ENCODE results near the gene FRG2B. TPM values are rescaled to one million over a fixed set of nuclear protein-coding genes. Genes with fewer than 3 reads are reported as not detected.
"Not testable (repeated sequence)": the region's sequence is repeated elsewhere in the genome, so short reads cannot be mapped to it uniquely, and the experiment has no call there.

FRG2B gene
- total RNA-seq, result not detected in 2 replicates

GRCh38 chr10:133626695-133627094 is at the start of gene FRG2B:
FRG2B (minus strand) TSS chr10:133626795; CDS start chr10:133626742, 53 bp downstream.
- not testable (repeated sequence) for DNase-seq

GRCh38 chr10:133667446-133667845 is 40.9 kb upstream of the FRG2B start:
- not testable (repeated sequence) for DNase-seq

- not testable (repeated sequence) for DNase-seq
Observed at GRCh38 chr10:133663544-133664160, 37.1 kb upstream of the FRG2B start.

- not testable (repeated sequence) for DNase-seq
Observed at GRCh38 chr10:133661122-133661521, 34.5 kb upstream of the FRG2B start.

- DNase-seq, result not testable (repeated sequence)
Observed at GRCh38 chr10:133660516-133660915, 33.9 kb upstream of the FRG2B start.

GRCh38 chr10:133657276-133657675 is 30.7 kb upstream of the FRG2B start:
- DNase-seq, result not testable (repeated sequence)

GRCh38 chr10:133648872-133649455 is 22.4 kb upstream of the FRG2B start:
- DNase-seq, result not testable (repeated sequence)

- not testable (repeated sequence) for DNase-seq
Observed at GRCh38 chr10:133647075-133647748, 20.6 kb upstream of the FRG2B start.

GRCh38 chr10:133637846-133638235 is 11.2 kb upstream of the FRG2B start:
- not testable (repeated sequence) for DNase-seq

- DNase-seq, result not testable (repeated sequence)
Observed at GRCh38 chr10:133637202-133637845, 10.7 kb upstream of the FRG2B start.

- DNase-seq, result not testable (repeated sequence)
Observed at GRCh38 chr10:133630723-133631249, 4.2 kb upstream of the FRG2B start.

- DNase-seq, result not testable (repeated sequence)
Observed at GRCh38 chr10:133622544-133622943, 4.1 kb downstream of the FRG2B start.

- DNase-seq, result no peak
Observed at GRCh38 chr10:133618851-133619250, 7.7 kb downstream of the FRG2B start.

GRCh38 chr10:133617196-133617595 is 9.4 kb downstream of the FRG2B start:
- DNase-seq, result no peak

- DNase-seq, result no peak
Observed at GRCh38 chr10:133616371-133617130, 10.0 kb downstream of the FRG2B start.

- no peak for DNase-seq
Observed at GRCh38 chr10:133614830-133615580, 11.6 kb downstream of the FRG2B start.

- no peak for DNase-seq
Observed at GRCh38 chr10:133613699-133614098, 12.9 kb downstream of the FRG2B start.

GRCh38 chr10:133611079-133611478 is 15.5 kb downstream of the FRG2B start:
- no peak for DNase-seq

- peak; percentile 26 for DNase-seq
Observed at GRCh38 chr10:133608855-133609254, 17.7 kb downstream of the FRG2B start.

GRCh38 chr10:133603434-133603833 is 23.2 kb downstream of the FRG2B start:
- not testable (repeated sequence) for DNase-seq

- no peak for DNase-seq
Observed at GRCh38 chr10:133600657-133601056, 25.9 kb downstream of the FRG2B start.
